GM23248 (cell line): Measurements from ENCODE around the gene LRP5. TPM values are rescaled to one million over a fixed set of nuclear protein-coding genes. Genes with fewer than 3 reads are reported as not detected.

Source experiments
- DNase-seq: peaks from one replicate; pipeline ENCODE4 v3.0.0-alpha.2; 2015
- H2AFZ ChIP-seq: fragments of 200-600 bp; sonication (generic); 2 replicates; pipeline ENCODE4 v1.6.1; 2016; ENCODE audit warnings: antibody characterized with exemption
- H3F3A ChIP-seq: fragments of 200-600 bp; sonication (generic); 2 replicates; pipeline ENCODE4 v1.6.1; 2016; ENCODE audit warnings: mild to moderate bottlenecking, antibody characterized with exemption, mixed run types; ENCODE audit not compliant: insufficient read depth
- H3K27ac ChIP-seq: fragments of 200-600 bp; sonication (generic); 2 replicates; pipeline ENCODE4 v1.5.1; 2016; ENCODE audit warnings: mild to moderate bottlenecking
- H3K27me3 ChIP-seq: fragments of 200-600 bp; sonication (generic); replicated peaks from 2 replicates; pipeline ENCODE4 v1.6.1; 2016; ENCODE audit warnings: mild to moderate bottlenecking; ENCODE audit not compliant: insufficient read depth
- H3K36me3 ChIP-seq: fragments of 200-600 bp; sonication (generic); 2 replicates; pipeline ENCODE4 v1.6.1; 2016; ENCODE audit warnings: low read depth, mild to moderate bottlenecking
- H3K4me1 ChIP-seq: fragments of 200-600 bp; sonication (generic); 2 replicates; pipeline ENCODE4 v1.6.1; 2016; ENCODE audit warnings: mild to moderate bottlenecking; ENCODE audit not compliant: insufficient read depth
- H3K4me2 ChIP-seq: fragments of 200-600 bp; sonication (generic); one replicate; pipeline ENCODE4 v1.6.1; 2016; ENCODE audit warnings: mild to moderate bottlenecking; ENCODE audit not compliant: unreplicated experiment
- H3K4me3 ChIP-seq: fragments of 200-600 bp; sonication (generic); 2 replicates; pipeline ENCODE4 v1.5.1; 2016; ENCODE audit warnings: mild to moderate bottlenecking
- H3K79me2 ChIP-seq: fragments of 200-600 bp; sonication (generic); 2 replicates; pipeline ENCODE4 v1.6.1; 2016; ENCODE audit warnings: mild to moderate bottlenecking; ENCODE audit not compliant: insufficient read depth
- H3K9ac ChIP-seq: fragments of 200-600 bp; sonication (generic); 2 replicates; pipeline ENCODE4 v1.6.1; 2016; ENCODE audit warnings: mild to moderate bottlenecking
- H3K9me2 ChIP-seq: fragments of 200-600 bp; sonication (generic); 2 replicates; pipeline ENCODE4 v1.6.1; 2016; ENCODE audit warnings: mixed run types, mild to moderate bottlenecking, moderate library complexity; ENCODE audit not compliant: insufficient read depth
- H3K9me3 ChIP-seq: fragments of 200-600 bp; sonication (generic); one replicate; pipeline ENCODE4 v1.6.1; 2017; ENCODE audit warnings: low read depth
- H4K20me1 ChIP-seq: fragments of 200-600 bp; sonication (generic); 2 replicates; pipeline ENCODE4 v1.6.0; 2016; ENCODE audit not compliant: insufficient read depth
- EZH2 ChIP-seq: fragments of 200-600 bp; sonication (generic); IDR thresholded peaks from 2 replicates; pipeline ENCODE4 v1.6.1; 2018; ENCODE audit warnings: antibody characterized with exemption, mild to moderate bottlenecking; ENCODE audit not compliant: insufficient read depth, poor library complexity, severe bottlenecking
- EZH2phosphoT487 ChIP-seq: fragments of 200-600 bp; sonication (generic); IDR thresholded peaks from 2 replicates; pipeline ENCODE4 v1.6.1; 2018; ENCODE audit warnings: antibody characterized with exemption, moderate library complexity, mild to moderate bottlenecking, low read depth; ENCODE audit not compliant: insufficient read depth
- WGBS, 2 experiments: methylation state at CpG; one replicate each; pipeline ENCODE4 v1.1.6; 2015 to 2017; ENCODE audit warnings: low lambda C conversion rate in 2 of 2, low coverage in 1 of 2; ENCODE audit errors: missing lambda C conversion rate in 2 of 2; 5-methylcytosine and 5-hydroxymethylcytosine counted together
- in situ Hi-C: fragments of 300-500 bp; cut with MboI; formaldehyde crosslinking; loops from 2 replicates; pipeline ENCODE4 v1.15.0; 2020
- polyA plus RNA-seq: library from polyadenylated mRNA; unstranded; fragments of >200 nt; fragmentation: Nextera tagmentation; extraction: Ambion mirVana; gene quantifications from 2 replicates; pipeline ENCODE4 v1.2.1, GENCODE V29; 2016
- total RNA-seq: library from RNA; depleted of rRNA; stranded (reverse); fragments of >200 nt; shearing (Covaris generic); gene quantifications from 2 replicates; pipeline ENCODE4 v1.2.3, GENCODE V29; 2014

The LRP5 gene
- total and polyA plus RNA-seq, 2 experiments from 2014 or later, result 3.0 TPM

- TF ChIP-seq EZH2, result no peak
- no peak for TF ChIP-seq EZH2phosphoT487
- Histone ChIP-seq H3K27ac (no peak overlapping the region), H3K4me1 (peaks cover 14% of the 10 kb centered on the region), H3K79me2 (no peaks in the 10 kb centered on the region), H3F3A (0 out of 2 replicates have a peak, but pooled peaks cover 10% of the 10 kb centered on the region), H3K9ac (no peak overlapping the region), H2AFZ (no peak overlapping the region), H4K20me1 (no peaks in the 10 kb centered on the region), H3K9me2 (no peaks in the 10 kb centered on the region), H3K4me2 (no peak overlapping the region), H3K9me3 (no peaks in the 10 kb centered on the region), H3K36me3 (no peaks in the 10 kb centered on the region), H3K4me3 (no peak overlapping the region), H3K27me3 (no peaks in the 10 kb centered on the region)
- 90 to 95% methylated on average over 14 of the region's 14 CpGs for WGBS, 2 experiments
- in situ Hi-C loops, result no loop called here
- DNase-seq, result no peak
These were observed 45.2 kb downstream of the LRP5 start for GRCh38 chr11:68357568-68357967.

GRCh38 chr11:68358416-68358815 lies 46.0 kb downstream of the LRP5 start:
- TF ChIP-seq EZH2 (no peak), EZH2phosphoT487 (no peak)
- no peaks in the 10 kb centered on the region for H3K27me3 ChIP-seq
- no peaks in the 10 kb centered on the region for H4K20me1 ChIP-seq
- no peak overlapping the region for H3K4me2 ChIP-seq
- H3K9me2 ChIP-seq, result no peaks in the 10 kb centered on the region
- no peaks in the 10 kb centered on the region for H3K36me3 ChIP-seq
- H3K4me3 ChIP-seq, result no peak overlapping the region
- no peak for DNase-seq
- 0 out of 2 replicates have a peak, but pooled peaks cover 9% of the 10 kb centered on the region for H3F3A ChIP-seq
- in situ Hi-C loops, result no loop called here
- no peak overlapping the region for H3K9ac ChIP-seq
- no peaks in the 10 kb centered on the region for H3K9me3 ChIP-seq
- H2AFZ ChIP-seq, result no peak overlapping the region
- H3K27ac ChIP-seq, result no peak overlapping the region
- no peaks in the 10 kb centered on the region for H3K79me2 ChIP-seq
- 64 to 66% methylated on average over 6 of the region's 6 CpGs for WGBS, 2 experiments
- peaks cover 14% of the 10 kb centered on the region for H3K4me1 ChIP-seq

GRCh38 chr11:68361702-68362101 lies 49.3 kb downstream of the LRP5 start:
- WGBS, 2 experiments, result 83 to 85% methylated on average over 8 of the region's 8 CpGs
- no peak for DNase-seq
- in situ Hi-C loops, result no loop called here
- TF ChIP-seq EZH2 (no peak), EZH2phosphoT487 (no peak)
- no peak overlapping the region for H3K4me2 ChIP-seq
- no peak overlapping the region for H3K4me3 ChIP-seq
- no peaks in the 10 kb centered on the region for H3F3A ChIP-seq
- no peaks in the 10 kb centered on the region for H3K4me1 ChIP-seq
- no peaks in the 10 kb centered on the region for H4K20me1 ChIP-seq
- H3K79me2 ChIP-seq, result no peaks in the 10 kb centered on the region
- H3K27ac ChIP-seq, result no peak overlapping the region
- H3K9ac ChIP-seq, result no peak overlapping the region
- no peaks in the 10 kb centered on the region for H3K9me2 ChIP-seq
- no peaks in the 10 kb centered on the region for H3K27me3 ChIP-seq
- H3K9me3 ChIP-seq, result no peaks in the 10 kb centered on the region
- H2AFZ ChIP-seq, result no peak overlapping the region
- no peaks in the 10 kb centered on the region for H3K36me3 ChIP-seq

GRCh38 chr11:68362801-68363379 lies 50.5 kb downstream of the LRP5 start:
- TF ChIP-seq EZH2 (no peak), EZH2phosphoT487 (no peak)

More at GRCh38 chr11:68362801-68363379, 50.5 kb downstream of the LRP5 start:
- H3K36me3 ChIP-seq, result no peaks in the 10 kb centered on the region
- no peaks in the 10 kb centered on the region for H3K79me2 ChIP-seq
- H3K4me1 ChIP-seq, result no peaks in the 10 kb centered on the region
- H2AFZ ChIP-seq, result no peak overlapping the region
- no peak overlapping the region for H3K27ac ChIP-seq
- in situ Hi-C loops, result no loop called here
- H3K4me2 ChIP-seq, result no peak overlapping the region
- no peaks in the 10 kb centered on the region for H3K9me2 ChIP-seq
- H4K20me1 ChIP-seq, result no peaks in the 10 kb centered on the region
- H3K4me3 ChIP-seq, result no peak overlapping the region
- H3K9me3 ChIP-seq, result no peaks in the 10 kb centered on the region
- no peak overlapping the region for H3K9ac ChIP-seq
- no peaks in the 10 kb centered on the region for H3F3A ChIP-seq
- WGBS, 2 experiments, result 83 to 85% methylated on average over 15 of the region's 15 CpGs
- DNase-seq, result no peak
- H3K27me3 ChIP-seq, result no peaks in the 10 kb centered on the region
